NCI-H526 (cell line): ENCODE results near the gene OR10G8.
"Not testable (repeated sequence)": the region's sequence is repeated elsewhere in the genome, so short reads cannot be mapped to it uniquely, and the experiment has no call there.

Source experiments
- DNase-seq, 2 experiments: peaks; one replicate each; lab custom pipeline; 2025; lab: John Stamatoyannopoulos, UW

Gene OR10G8

GRCh38 chr11:124026498-124026897 is at the start of gene OR10G8:
TSS of gene OR10G8 (plus strand) at chr11:124026798. CDS start at chr11:124029623, 2,825 bp downstream.
- DNase-seq: no peak

GRCh38 chr11:123977731-123978347 is 48.8 kb upstream of the OR10G8 start, which contains the start of gene OR10S1:
TSS of gene OR10S1 (minus strand) at chr11:123977781. CDS start at chr11:123977664, 117 bp downstream.
- DNase-seq: no peak

GRCh38 chr11:123979311-123979710 is 47.3 kb upstream of the OR10G8 start:
- DNase-seq: no peak

- no peak for DNase-seq
Observed at GRCh38 chr11:123995119-123995518, 31.5 kb upstream of the OR10G8 start, which contains the start of gene OR10G6. TSS of gene OR10G6 (minus strand) at chr11:123995161. CDS start at chr11:123995161, 0 bp downstream.

- no peak for DNase-seq
Observed at GRCh38 chr11:124012697-124013096, 13.9 kb upstream of the OR10G8 start, which contains the start of gene OR10G4. TSS of gene OR10G4 (plus strand) at chr11:124012997. CDS start at chr11:124015575, 2,578 bp downstream.

GRCh38 chr11:124015837-124016236 is 10.8 kb upstream of the OR10G8 start:
- DNase-seq: not testable (repeated sequence)

- DNase-seq: no peak
Observed at GRCh38 chr11:124036666-124037065, 10.1 kb downstream of the OR10G8 start.

- DNase-seq: no peak
Observed at GRCh38 chr11:124039557-124039956, 13.0 kb downstream of the OR10G8 start.

GRCh38 chr11:124041254-124041653 is 14.7 kb downstream of the OR10G8 start, which contains the start of gene OR10G7:
TSS of gene OR10G7 (minus strand) at chr11:124041325. CDS start at chr11:124039001, 2,324 bp downstream.
- DNase-seq: no peak

- DNase-seq: no peak
Observed at GRCh38 chr11:124043420-124043819, 16.8 kb downstream of the OR10G8 start.

GRCh38 chr11:124050748-124051147 is 24.1 kb downstream of the OR10G8 start:
- no peak for DNase-seq

- DNase-seq: no peak
Observed at GRCh38 chr11:124052966-124053365, 26.4 kb downstream of the OR10G8 start.

- DNase-seq: no peak
Observed at GRCh38 chr11:124068601-124069110, 42.1 kb downstream of the OR10G8 start.

- peak; percentile 86 to 97 for DNase-seq
Observed at GRCh38 chr11:124069429-124070401, 43.1 kb downstream of the OR10G8 start.

- DNase-seq: peak; percentile 87 to 91
Observed at GRCh38 chr11:124070915-124071622, 44.5 kb downstream of the OR10G8 start.

- no peak for DNase-seq
Observed at GRCh38 chr11:124071623-124071948, 45.0 kb downstream of the OR10G8 start.

- no peak for DNase-seq
Observed at GRCh38 chr11:124072147-124072546, 45.5 kb downstream of the OR10G8 start.

GRCh38 chr11:124074554-124074953 is 48.0 kb downstream of the OR10G8 start:
- no peak for DNase-seq

- DNase-seq: no peak
Observed at GRCh38 chr11:124075492-124075840, 48.9 kb downstream of the OR10G8 start.

GRCh38 chr11:124075841-124076651 is 49.4 kb downstream of the OR10G8 start:
- DNase-seq: peak; percentile 82 to 93

GRCh38 chr11:124077266-124077665 is 50.7 kb downstream of the OR10G8 start:
- DNase-seq: no peak
